CD4-positive, CD25-positive, alpha-beta regulatory T cell (primary cell): ENCODE data around the gene PIEZO2. TPM values are rescaled to one million over a fixed set of nuclear protein-coding genes. Genes with fewer than 3 reads are reported as not detected.

Source experiments
- ATAC-seq, 2 donors: fragments of 150-1000 bp; cut with Tn5 transposase; one replicate each; pipeline ENCODE4 v1.10.0; 2021; ENCODE audit warnings: low read depth in 2 of 2, moderate number of reproducible peaks in 2 of 2, moderate library complexity in 1 of 2
- DNase-seq, 3 donors: peaks; one replicate each; pipeline versions ENCODE4 v3.0.0 to v3.0.0-alpha.2; 2012 to 2022; ENCODE audit warnings: mixed read lengths in 1 of 3
- H3K27ac ChIP-seq: one replicate; pipeline ENCODE4 v1.7.0; 2013; ENCODE audit warnings: mild to moderate bottlenecking, low read length; ENCODE audit not compliant: insufficient read depth, poor library complexity, severe bottlenecking
- H3K27me3 ChIP-seq: one replicate; pipeline ENCODE4 v1.7.0; 2013; ENCODE audit warnings: low read length; ENCODE audit not compliant: control insufficient read depth, insufficient read depth
- H3K36me3 ChIP-seq: one replicate; pipeline ENCODE4 v1.7.0; 2013; ENCODE audit warnings: mild to moderate bottlenecking, low read length, moderate library complexity; ENCODE audit not compliant: control insufficient read depth, insufficient read depth
- H3K4me1 ChIP-seq: 2 replicates; pipeline ENCODE4 v1.7.0; 2013; ENCODE audit warnings: mild to moderate bottlenecking, low read length; ENCODE audit not compliant: insufficient read depth, control insufficient read depth, poor library complexity, severe bottlenecking
- H3K4me3 ChIP-seq: one replicate; pipeline ENCODE4 v1.7.0; 2013; ENCODE audit warnings: low read depth, mild to moderate bottlenecking, low read length, moderate library complexity
- H3K9me3 ChIP-seq, 2 experiments: 1 replicate in 1 of 2; 2 replicates in 1 of 2; pipeline ENCODE4 v1.7.0; 2013; ENCODE audit warnings: low read length in 2 of 2, mild to moderate bottlenecking in 1 of 2, moderate library complexity in 1 of 2; ENCODE audit not compliant: control insufficient read depth in 2 of 2
- H3K27ac Mint-ChIP-seq, 3 donors: one replicate each; pipeline ENCODE4 v1.8.0; 2020 to 2022; ENCODE audit warnings: mild to moderate bottlenecking in 3 of 3, mixed read lengths in 3 of 3, moderate library complexity in 2 of 3
- H3K27me3 Mint-ChIP-seq: one replicate; pipeline ENCODE4 v1.8.0; 2022; ENCODE audit warnings: mild to moderate bottlenecking, mixed read lengths
- H3K36me3 Mint-ChIP-seq: one replicate; pipeline ENCODE4 v1.8.0; 2020; ENCODE audit warnings: mixed read lengths
- H3K4me1 Mint-ChIP-seq, 4 donors: one replicate each; pipeline ENCODE4 v1.8.0; 2020 to 2022; ENCODE audit warnings: mixed read lengths in 4 of 4, mild to moderate bottlenecking in 1 of 4
- H3K4me3 Mint-ChIP-seq, 4 donors: one replicate each; pipeline ENCODE4 v1.8.0; 2020 to 2022; ENCODE audit warnings: mild to moderate bottlenecking in 4 of 4, mixed read lengths in 4 of 4, moderate library complexity in 3 of 4
- H3K9me3 Mint-ChIP-seq, 7 donors: one replicate each; pipeline ENCODE4 v1.8.0; 2020 to 2022; ENCODE audit warnings: mixed read lengths in 7 of 7, mild to moderate bottlenecking in 3 of 7, moderate library complexity in 2 of 7
- polyA plus RNA-seq, 4 donors: library from polyadenylated mRNA; unstranded; fragments of 300-500 nt; fragmentation: Illumina TruSeq; gene quantifications; one replicate each; pipeline ENCODE4 v1.2.3, GENCODE V29; 2021
- total RNA-seq: library from RNA; stranded (reverse); gene quantifications from one replicate; pipeline ENCODE4 v1.2.3, GENCODE V29; 2022

Gene PIEZO2
- total and polyA plus RNA-seq, 5 donors from 2014 or later, result not detected

DNA sequence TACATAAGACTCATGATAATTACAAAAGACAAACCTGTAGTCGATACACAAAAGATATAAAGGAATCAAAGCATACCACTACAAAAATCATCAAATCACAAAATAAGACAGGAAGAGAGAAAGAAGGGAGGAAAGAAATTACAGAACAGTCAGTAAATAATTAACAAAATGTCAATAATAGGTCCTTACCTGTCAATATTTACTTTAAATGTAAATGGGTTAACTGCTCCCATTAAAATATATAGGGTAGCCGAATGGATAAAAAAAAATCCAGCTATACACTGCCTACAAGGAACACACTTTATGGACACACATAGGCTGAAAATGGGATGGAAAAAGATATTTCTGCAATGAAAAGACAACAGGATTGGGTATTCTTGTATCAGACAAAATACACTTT is 163.7 kb downstream of the PIEZO2 start:
- ATAC-seq, result no peak
- H3K27ac ChIP-seq, result no peak overlapping the region

GRCh38 chr18:10979411-10979810 is 170.0 kb downstream of the PIEZO2 start:
- Histone ChIP-seq H3K4me1 (no peaks in the 10 kb centered on the region), H3K27ac (no peak overlapping the region), H3K9me3 (peaks cover 3 to 11% of the 10 kb centered on the region in 2 experiments), H3K27me3 (no peaks in the 10 kb centered on the region), H3K36me3 (no peaks in the 10 kb centered on the region), H3K4me3 (no peak overlapping the region)
- no peaks in the 10 kb centered on the region for H3K4me1 Mint-ChIP-seq
- no peak for ATAC-seq
- no peaks in the 10 kb centered on the region for H3K27me3 Mint-ChIP-seq
- no peaks in the 10 kb centered on the region for H3K36me3 Mint-ChIP-seq
- no peak for DNase-seq
- H3K4me3 Mint-ChIP-seq, result no peak overlapping the region
- peaks cover 0 to 13% (median 3%) of the 10 kb centered on the region in 7 donors for H3K9me3 Mint-ChIP-seq
- H3K27ac Mint-ChIP-seq, result no peak overlapping the region

More for the DNA sequence above, 163.7 kb downstream of the PIEZO2 start:
- no peaks in the 10 kb centered on the region for H3K36me3 ChIP-seq
- no peaks in the 10 kb centered on the region for H3K27me3 Mint-ChIP-seq
- peaks cover 3 to 16% of the 10 kb centered on the region in 2 experiments for H3K9me3 ChIP-seq
- H3K4me3 ChIP-seq, result no peak overlapping the region
- H3K4me1 Mint-ChIP-seq, result no peaks in the 10 kb centered on the region
- H3K4me3 Mint-ChIP-seq, result no peak overlapping the region
- H3K27me3 ChIP-seq, result no peaks in the 10 kb centered on the region
- no peak for DNase-seq
- no peaks in the 10 kb centered on the region for H3K4me1 ChIP-seq
- H3K27ac Mint-ChIP-seq, result no peak overlapping the region
- peaks cover 0 to 41% (median 6%) of the 10 kb centered on the region in 7 donors for H3K9me3 Mint-ChIP-seq
- no peaks in the 10 kb centered on the region for H3K36me3 Mint-ChIP-seq

DNA sequence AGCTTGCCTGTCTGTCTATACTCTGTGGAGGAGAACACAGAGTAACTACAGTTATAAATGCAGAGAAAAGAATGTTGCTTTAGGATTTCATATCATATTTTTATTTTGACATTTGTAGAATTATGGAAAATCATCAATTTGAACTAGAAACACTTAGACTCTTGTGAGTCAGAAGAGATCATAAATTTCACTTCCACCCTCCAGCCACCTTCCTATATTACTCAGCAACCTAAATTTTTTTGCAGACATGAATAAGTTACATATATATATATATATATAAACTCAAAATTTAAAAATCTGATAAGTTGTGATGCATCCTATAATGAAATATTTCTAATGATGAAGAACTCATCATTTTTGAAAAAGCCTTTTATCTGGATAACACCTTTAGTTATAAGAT is 172.3 kb downstream of the PIEZO2 start:
- Histone ChIP-seq H3K4me3 (no peak overlapping the region), H3K4me1 (no peaks in the 10 kb centered on the region), H3K27me3 (no peaks in the 10 kb centered on the region), H3K27ac (no peak overlapping the region), H3K36me3 (no peaks in the 10 kb centered on the region), H3K9me3 (no peaks in the 10 kb centered on the region)
- Mint-ChIP-seq H3K4me1 (no peaks in the 10 kb centered on the region), H3K36me3 (no peaks in the 10 kb centered on the region), H3K4me3 (no peak overlapping the region), H3K27ac (no peak overlapping the region), H3K27me3 (no peaks in the 10 kb centered on the region), H3K9me3 (peaks cover 0 to 5% (median 3%) of the 10 kb centered on the region in 7 donors)
- ATAC-seq, result no peak
- DNase-seq, result no peak

DNA sequence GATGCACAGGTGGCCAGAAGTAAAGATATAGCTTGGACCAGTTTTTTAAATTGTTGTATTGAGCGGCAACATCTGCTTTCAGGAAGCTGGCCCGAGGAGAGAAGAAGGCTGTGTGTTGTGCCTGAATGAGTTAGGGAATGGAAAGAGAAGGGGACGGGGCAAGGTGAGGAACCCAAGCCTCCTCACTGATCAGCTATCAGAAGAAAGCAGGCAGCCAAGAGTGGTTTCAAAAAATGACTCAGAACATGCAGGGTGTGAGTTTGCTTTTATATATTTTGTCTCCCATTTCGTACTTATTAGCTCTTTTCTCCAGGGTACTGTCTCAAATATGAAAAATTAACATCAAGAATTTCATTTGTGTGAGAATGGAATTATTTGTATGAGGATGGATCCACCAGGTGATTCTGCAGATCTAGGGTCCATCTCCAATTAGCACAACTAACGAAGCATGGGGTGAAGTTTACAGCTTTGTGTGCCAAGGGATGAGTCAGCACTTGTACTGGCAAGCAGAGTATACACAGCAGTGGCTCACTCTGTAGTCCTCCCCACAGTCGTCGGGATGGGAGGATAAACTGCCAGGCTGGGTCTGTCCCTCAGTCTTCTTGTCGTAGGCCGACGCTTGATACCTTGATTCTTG is 175.7 kb downstream of the PIEZO2 start:
- Histone ChIP-seq H3K9me3 (no peaks in the 10 kb centered on the region), H3K36me3 (no peaks in the 10 kb centered on the region), H3K27me3 (no peaks in the 10 kb centered on the region), H3K4me3 (no peak overlapping the region), H3K27ac (no peak overlapping the region), H3K4me1 (no peaks in the 10 kb centered on the region)
- Mint-ChIP-seq H3K36me3 (no peaks in the 10 kb centered on the region), H3K4me3 (no peak overlapping the region), H3K4me1 (no peaks in the 10 kb centered on the region), H3K27ac (no peak overlapping the region), H3K9me3 (peaks cover 0 to 5% (median 2%) of the 10 kb centered on the region in 7 donors), H3K27me3 (no peaks in the 10 kb centered on the region)
- DNase-seq, result no peak
- no peak for ATAC-seq

DNA sequence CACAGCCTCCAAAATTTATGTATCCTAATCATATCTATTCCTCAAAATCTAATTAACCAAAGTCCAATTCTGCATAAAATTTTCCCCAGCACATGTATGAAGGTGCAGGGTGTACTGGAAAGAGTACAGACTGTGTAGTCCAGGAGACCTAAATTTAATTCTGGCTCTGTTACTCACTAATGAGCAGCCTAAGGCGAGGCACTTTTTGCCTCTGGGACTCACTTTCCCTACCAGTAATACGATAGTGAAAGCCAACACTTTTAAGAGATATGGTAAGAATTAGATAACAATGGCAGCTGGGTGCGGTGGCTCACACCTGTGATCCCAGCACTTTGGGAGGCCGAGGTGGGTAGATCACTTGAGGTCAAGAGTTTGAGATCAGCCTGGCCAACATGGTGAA is 177.7 kb downstream of the PIEZO2 start:
- H3K4me3 Mint-ChIP-seq, result no peak overlapping the region
- no peak for ATAC-seq
- Histone ChIP-seq H3K4me1 (no peaks in the 10 kb centered on the region), H3K4me3 (no peak overlapping the region), H3K36me3 (no peaks in the 10 kb centered on the region), H3K9me3 (no peaks in the 10 kb centered on the region), H3K27ac (no peak overlapping the region), H3K27me3 (no peaks in the 10 kb centered on the region)
- H3K27me3 Mint-ChIP-seq, result no peaks in the 10 kb centered on the region
- H3K4me1 Mint-ChIP-seq, result no peaks in the 10 kb centered on the region
- no peaks in the 10 kb centered on the region for H3K36me3 Mint-ChIP-seq
- no peak overlapping the region for H3K27ac Mint-ChIP-seq
- peaks cover 0 to 7% (median 0%) of the 10 kb centered on the region in 7 donors for H3K9me3 Mint-ChIP-seq
- DNase-seq, result no peak

DNA sequence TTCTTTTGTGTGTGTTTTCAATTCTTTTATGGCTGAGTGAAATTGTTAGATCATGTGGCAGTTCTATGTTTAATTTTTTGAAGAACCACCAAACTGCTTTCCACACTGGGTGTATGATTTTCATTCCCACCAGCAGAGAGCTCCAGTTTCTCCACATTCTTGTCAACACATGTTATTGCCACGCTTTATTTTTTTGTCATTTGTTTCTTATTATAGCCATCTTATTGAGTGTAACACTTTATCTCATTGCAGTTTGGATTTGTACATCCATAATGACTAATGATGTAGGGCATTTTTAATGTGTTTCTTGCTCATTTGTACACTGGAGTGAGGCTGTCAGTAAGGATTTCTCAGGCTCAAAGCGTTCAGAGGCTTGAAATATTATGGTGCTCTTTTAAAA is 184.2 kb downstream of the PIEZO2 start:
- H3K4me3 ChIP-seq, result no peak overlapping the region
- H3K4me3 Mint-ChIP-seq, result no peak overlapping the region

GRCh38 chr18:10953672-10954071 is 195.7 kb downstream of the PIEZO2 start:
- Mint-ChIP-seq H3K4me1 (no peaks in the 10 kb centered on the region), H3K36me3 (no peaks in the 10 kb centered on the region), H3K4me3 (no peak overlapping the region), H3K27me3 (no peaks in the 10 kb centered on the region), H3K9me3 (peaks cover 0 to 6% (median 0%) of the 10 kb centered on the region in 7 donors), H3K27ac (no peak overlapping the region)
- no peak overlapping the region for H3K4me3 ChIP-seq
- no peak for ATAC-seq
- no peaks in the 10 kb centered on the region for H3K9me3 ChIP-seq
- H3K27me3 ChIP-seq, result no peaks in the 10 kb centered on the region
- no peaks in the 10 kb centered on the region for H3K4me1 ChIP-seq
- no peaks in the 10 kb centered on the region for H3K36me3 ChIP-seq
- DNase-seq, result no peak
- no peak overlapping the region for H3K27ac ChIP-seq

More for the DNA sequence above, 184.2 kb downstream of the PIEZO2 start:
- H3K4me1 ChIP-seq, result no peaks in the 10 kb centered on the region
- H3K4me1 Mint-ChIP-seq, result no peaks in the 10 kb centered on the region
- DNase-seq (no peak), ATAC-seq (no peak)
- H3K27ac ChIP-seq, result no peak overlapping the region
- H3K27me3 ChIP-seq, result no peaks in the 10 kb centered on the region
- H3K36me3 ChIP-seq, result no peaks in the 10 kb centered on the region
- H3K27me3 Mint-ChIP-seq, result no peaks in the 10 kb centered on the region
- H3K9me3 Mint-ChIP-seq, result peaks cover 0 to 8% (median 2%) of the 10 kb centered on the region in 7 donors
- H3K27ac Mint-ChIP-seq, result no peak overlapping the region
- no peaks in the 10 kb centered on the region for H3K9me3 ChIP-seq
- no peaks in the 10 kb centered on the region for H3K36me3 Mint-ChIP-seq
